Loucy (cell line): ENCODE data around the gene TANGO6.
A peak's percentile ranks its signal among the peaks of the same experiment; 100 is the strongest.

ENCODE experiments used
- H2AFZ ChIP-seq: fragments of 200-600 bp; sonication (generic); 2 replicates; pipeline ENCODE4 v1.6.0; 2016; ENCODE audit warnings: antibody characterized with exemption, mild to moderate bottlenecking, low read length, moderate library complexity
- H3F3A ChIP-seq: fragments of 200-600 bp; 2 replicates; pipeline ENCODE4 v1.6.0; 2016; ENCODE audit warnings: antibody characterized with exemption, low read depth, mild to moderate bottlenecking
- H3K27me3 ChIP-seq: fragments of 200-600 bp; sonication (generic); 2 replicates; pipeline ENCODE4 v1.6.1; 2014; ENCODE audit warnings: low read length, mild to moderate bottlenecking; ENCODE audit not compliant: insufficient read depth, poor library complexity, severe bottlenecking
- H3K36me3 ChIP-seq: fragments of 200-600 bp; sonication (generic); 2 replicates; pipeline ENCODE4 v1.6.1; 2016; ENCODE audit warnings: low read length; ENCODE audit not compliant: insufficient read depth
- H3K4me1 ChIP-seq: fragments of 200-600 bp; sonication (generic); 2 replicates; pipeline ENCODE4 v1.5.1; 2014; ENCODE audit warnings: low read length, mild to moderate bottlenecking; ENCODE audit not compliant: insufficient read depth, poor library complexity, severe bottlenecking
- H3K4me2 ChIP-seq: fragments of 200-600 bp; sonication (generic); 2 replicates; pipeline ENCODE4 v1.6.0; 2014; ENCODE audit warnings: antibody characterized with exemption, low read length, low read depth, mild to moderate bottlenecking; ENCODE audit not compliant: poor library complexity, severe bottlenecking
- H3K4me3 ChIP-seq: fragments of 200-600 bp; sonication (generic); 2 replicates; pipeline ENCODE4 v1.5.1; 2014; ENCODE audit warnings: low read length, mild to moderate bottlenecking, mixed read lengths; ENCODE audit not compliant: poor library complexity, severe bottlenecking
- H3K79me2 ChIP-seq: fragments of 200-600 bp; sonication (generic); 2 replicates; pipeline ENCODE4 v1.6.1; 2014; ENCODE audit warnings: low read length; ENCODE audit not compliant: insufficient read depth
- H3K9ac ChIP-seq: fragments of 200-600 bp; sonication (generic); 2 replicates; pipeline ENCODE4 v1.6.0; 2014; ENCODE audit warnings: mild to moderate bottlenecking, low read depth, low read length, moderate library complexity; ENCODE audit not compliant: poor library complexity, severe bottlenecking
- H3K9me2 ChIP-seq: fragments of 200-600 bp; sonication (generic); replicated peaks from 2 replicates; pipeline ENCODE4 v1.6.1; 2016; ENCODE audit warnings: low read depth, low read length, mixed read lengths
- H3K9me3 ChIP-seq: fragments of 200-600 bp; sonication (generic); 2 replicates; pipeline ENCODE4 v1.6.1; 2014; ENCODE audit warnings: mild to moderate bottlenecking, antibody characterized with exemption, low read length, low read depth; ENCODE audit not compliant: insufficient read depth
- H4K20me1 ChIP-seq: fragments of 200-600 bp; sonication (generic); 2 replicates; pipeline ENCODE4 v1.6.0; 2014; ENCODE audit warnings: antibody characterized with exemption, low read length, mild to moderate bottlenecking; ENCODE audit not compliant: insufficient read depth, poor library complexity, severe bottlenecking
- CTCF ChIP-seq: fragments of 200-600 bp; sonication (generic); conservative IDR thresholded peaks from 2 replicates; pipeline ENCODE4 v1.5.1; 2014; ENCODE audit warnings: mild to moderate bottlenecking, antibody characterized with exemption, low read length
- EZH2phosphoT487 ChIP-seq: fragments of 200-600 bp; IDR thresholded peaks from 2 replicates; pipeline ENCODE4 v1.6.1; 2018; ENCODE audit warnings: antibody characterized with exemption, mild to moderate bottlenecking, moderate library complexity, borderline replicate concordance

TANGO6 gene

GRCh38 chr16:69133373-69133954, 290.1 kb downstream of the TANGO6 start:
- TF ChIP-seq CTCF (no peak), EZH2phosphoT487 (no peak)
- no peaks in the 10 kb centered on the region; the same call in 1 of the 2 replicates for H3F3A ChIP-seq
- peak overlapping the region; percentile 83 for H3K9ac ChIP-seq
- no peak overlapping the region for H2AFZ ChIP-seq
- no peaks in the 10 kb centered on the region for H3K9me3 ChIP-seq
- no peaks in the 10 kb centered on the region for H3K9me2 ChIP-seq
- H3K27me3 ChIP-seq: peaks cover 5% of the 10 kb centered on the region
- peaks cover 48% of the 10 kb centered on the region for H4K20me1 ChIP-seq
- H3K4me2 ChIP-seq: peak overlapping the region; percentile 93
- H3K36me3 ChIP-seq: peaks cover 17% of the 10 kb centered on the region; the same call in 1 of the 2 replicates
- peaks cover 50% of the 10 kb centered on the region for H3K4me1 ChIP-seq
- peaks cover 89% of the 10 kb centered on the region for H3K79me2 ChIP-seq
- peak overlapping the region; percentile 96 for H3K4me3 ChIP-seq
